Loucy (cell line): ENCODE results near the gene NOL6.

Source experiments
- H2AFZ ChIP-seq: fragments of 200-600 bp; sonication (generic); 2 replicates; pipeline ENCODE4 v1.6.0; 2016; ENCODE audit warnings: antibody characterized with exemption, mild to moderate bottlenecking, low read length, moderate library complexity
- H3F3A ChIP-seq: fragments of 200-600 bp; 2 replicates; pipeline ENCODE4 v1.6.0; 2016; ENCODE audit warnings: antibody characterized with exemption, low read depth, mild to moderate bottlenecking
- H3K27me3 ChIP-seq: fragments of 200-600 bp; sonication (generic); 2 replicates; pipeline ENCODE4 v1.6.1; 2014; ENCODE audit warnings: low read length, mild to moderate bottlenecking; ENCODE audit not compliant: insufficient read depth, poor library complexity, severe bottlenecking
- H3K36me3 ChIP-seq: fragments of 200-600 bp; sonication (generic); 2 replicates; pipeline ENCODE4 v1.6.1; 2016; ENCODE audit warnings: low read length; ENCODE audit not compliant: insufficient read depth
- H3K4me1 ChIP-seq: fragments of 200-600 bp; sonication (generic); 2 replicates; pipeline ENCODE4 v1.5.1; 2014; ENCODE audit warnings: low read length, mild to moderate bottlenecking; ENCODE audit not compliant: insufficient read depth, poor library complexity, severe bottlenecking
- H3K4me2 ChIP-seq: fragments of 200-600 bp; sonication (generic); 2 replicates; pipeline ENCODE4 v1.6.0; 2014; ENCODE audit warnings: antibody characterized with exemption, low read length, low read depth, mild to moderate bottlenecking; ENCODE audit not compliant: poor library complexity, severe bottlenecking
- H3K4me3 ChIP-seq: fragments of 200-600 bp; sonication (generic); 2 replicates; pipeline ENCODE4 v1.5.1; 2014; ENCODE audit warnings: low read length, mild to moderate bottlenecking, mixed read lengths; ENCODE audit not compliant: poor library complexity, severe bottlenecking
- H3K79me2 ChIP-seq: fragments of 200-600 bp; sonication (generic); 2 replicates; pipeline ENCODE4 v1.6.1; 2014; ENCODE audit warnings: low read length; ENCODE audit not compliant: insufficient read depth
- H3K9ac ChIP-seq: fragments of 200-600 bp; sonication (generic); 2 replicates; pipeline ENCODE4 v1.6.0; 2014; ENCODE audit warnings: mild to moderate bottlenecking, low read depth, low read length, moderate library complexity; ENCODE audit not compliant: poor library complexity, severe bottlenecking
- H3K9me2 ChIP-seq: fragments of 200-600 bp; sonication (generic); replicated peaks from 2 replicates; pipeline ENCODE4 v1.6.1; 2016; ENCODE audit warnings: low read depth, low read length, mixed read lengths
- H3K9me3 ChIP-seq: fragments of 200-600 bp; sonication (generic); 2 replicates; pipeline ENCODE4 v1.6.1; 2014; ENCODE audit warnings: mild to moderate bottlenecking, antibody characterized with exemption, low read length, low read depth; ENCODE audit not compliant: insufficient read depth
- H4K20me1 ChIP-seq: fragments of 200-600 bp; sonication (generic); 2 replicates; pipeline ENCODE4 v1.6.0; 2014; ENCODE audit warnings: antibody characterized with exemption, low read length, mild to moderate bottlenecking; ENCODE audit not compliant: insufficient read depth, poor library complexity, severe bottlenecking
- CTCF ChIP-seq: fragments of 200-600 bp; sonication (generic); conservative IDR thresholded peaks from 2 replicates; pipeline ENCODE4 v1.5.1; 2014; ENCODE audit warnings: mild to moderate bottlenecking, antibody characterized with exemption, low read length
- EZH2phosphoT487 ChIP-seq: fragments of 200-600 bp; IDR thresholded peaks from 2 replicates; pipeline ENCODE4 v1.6.1; 2018; ENCODE audit warnings: antibody characterized with exemption, mild to moderate bottlenecking, moderate library complexity, borderline replicate concordance

The NOL6 gene

GRCh38 chr9:33414268-33414667 is 59.5 kb downstream of the NOL6 start:
- peak overlapping the region; percentile 4; the same call in 1 of the 2 replicates for H2AFZ ChIP-seq
- H3K9me3 ChIP-seq: no peaks in the 10 kb centered on the region
- TF ChIP-seq CTCF: no peak
- TF ChIP-seq EZH2phosphoT487: no peak
- H3F3A ChIP-seq: no peaks in the 10 kb centered on the region
- no peak overlapping the region for H3K9ac ChIP-seq
- H3K4me3 ChIP-seq: no peak overlapping the region
- no peaks in the 10 kb centered on the region for H3K79me2 ChIP-seq
- H3K36me3 ChIP-seq: no peaks in the 10 kb centered on the region
- H4K20me1 ChIP-seq: no peaks in the 10 kb centered on the region
- H3K27me3 ChIP-seq: no peaks in the 10 kb centered on the region
- no peaks in the 10 kb centered on the region for H3K9me2 ChIP-seq
- no peak overlapping the region for H3K4me2 ChIP-seq
- peaks cover 3% of the 10 kb centered on the region for H3K4me1 ChIP-seq
